ENCODE measurements around the gene TOP1. TPM values are rescaled to one million over a fixed set of nuclear protein-coding genes. Genes with fewer than 3 reads are reported as not detected.
A peak's percentile ranks its signal among the peaks of the same experiment; 100 is the strongest.

Gene TOP1
- total RNA-seq, 1 experiment from 2014 or later: 81.8 TPM

DNA sequence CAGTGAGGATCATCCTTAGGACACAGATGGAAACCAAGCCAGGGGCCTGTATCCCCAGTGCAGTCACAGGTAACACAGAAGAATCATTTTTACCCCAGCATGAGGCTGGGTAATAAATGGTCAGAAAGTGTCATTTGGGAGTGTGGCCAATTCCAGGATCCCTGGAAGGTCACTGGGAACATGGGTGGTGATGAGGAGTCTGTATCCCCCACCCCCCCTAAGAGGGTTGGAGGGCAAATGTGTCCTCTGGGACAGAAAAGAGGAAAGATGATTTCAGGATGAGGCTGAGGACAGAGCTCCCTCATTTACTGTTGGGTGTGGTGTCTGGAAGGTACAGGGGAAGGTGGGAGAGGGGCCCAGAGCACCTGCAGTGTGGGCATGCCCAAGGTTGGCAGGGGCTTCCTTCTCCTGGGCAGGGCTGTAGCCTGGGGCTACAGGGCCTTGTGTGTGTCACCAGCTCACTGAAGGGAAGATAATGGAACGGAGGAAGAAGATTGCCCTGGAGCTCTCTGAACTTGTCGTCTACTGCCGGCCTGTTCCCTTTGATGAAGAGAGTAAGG is 143.2 kb downstream of the TOP1 start (continued):
- TF ChIP-seq, protein P1, sequence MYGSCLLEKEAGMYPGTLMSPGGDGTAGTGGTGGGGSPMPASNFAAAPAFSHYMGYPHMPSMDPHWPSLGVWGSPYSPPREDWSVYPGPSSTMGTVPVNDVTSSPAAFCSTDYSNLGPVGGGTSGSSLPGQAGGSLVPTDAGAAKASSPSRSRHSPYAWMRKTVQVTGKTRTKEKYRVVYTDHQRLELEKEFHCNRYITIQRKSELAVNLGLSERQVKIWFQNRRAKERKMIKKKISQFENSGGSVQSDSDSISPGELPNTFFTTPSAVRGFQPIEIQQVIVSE (CRISPR knock-in tag; IDR thresholded peaks at IDR 0.05; ENCODE audit: borderline replicate concordance): no peak
- no peak for TF ChIP-seq ZNF671 (CRISPR knock-in tag; IDR thresholded peaks at IDR 0.05)

DNA sequence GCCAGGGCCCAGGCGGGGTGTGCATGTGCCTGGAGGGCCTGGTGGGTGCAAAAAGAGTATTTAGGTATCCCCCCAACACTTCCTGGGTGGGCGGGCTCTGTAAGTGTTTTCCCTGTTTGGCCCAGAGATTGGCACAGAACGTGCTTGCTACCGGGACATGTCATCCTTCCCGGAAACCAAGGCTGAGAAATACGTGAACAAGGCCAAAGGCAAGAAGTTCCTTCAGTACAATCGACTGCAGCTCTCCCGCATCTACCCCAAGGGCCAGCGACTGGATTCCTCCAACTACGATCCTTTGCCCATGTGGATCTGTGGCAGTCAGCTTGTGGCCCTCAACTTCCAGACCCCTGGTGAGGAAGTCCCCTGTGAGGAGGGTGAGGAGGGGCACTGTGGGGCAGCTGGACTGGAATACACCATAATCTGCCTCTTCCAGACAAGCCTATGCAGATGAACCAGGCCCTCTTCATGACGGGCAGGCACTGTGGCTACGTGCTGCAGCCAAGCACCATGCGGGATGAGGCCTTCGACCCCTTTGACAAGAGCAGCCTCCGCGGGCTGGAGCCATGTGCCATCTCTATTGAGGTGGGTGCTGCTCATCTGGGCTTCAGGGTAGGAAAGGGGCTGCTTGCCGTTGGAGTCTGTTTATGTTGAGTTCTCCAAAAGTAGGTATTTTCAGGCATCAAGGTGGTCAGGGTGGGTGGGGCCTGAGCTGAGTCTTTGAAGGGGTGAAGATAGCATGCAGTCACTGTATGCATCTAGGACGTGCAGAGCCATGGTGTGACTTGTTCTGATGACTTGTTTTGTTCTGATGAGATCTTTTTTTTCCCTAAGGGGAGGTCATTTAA is 143.9 kb downstream of the TOP1 start:
- ChIA-PET POLR2A (interaction anchor here (0.5 to 0.6 kb wide), 2 partner anchors 37 to 153 kb away, joined by 3 to 4 read pairs; no protein-coding TSS in a partner anchor), CTCF (interaction anchor here (0.5 to 4.3 kb wide), 71 partner anchors 8 to 282 kb away, joined by 3 to 126 read pairs (median 5); partner anchors contain the start of genes EMILIN3, LPIN3 and PLCG1)
- no peaks in the 10 kb centered on the region for H3K27me3 Mint-ChIP-seq (ENCODE audit: low read depth)
- ATAC-seq (peak; percentile 49), DNase-seq (ENCODE audit: low spot score) (peak; percentile 12)
- H3K9me3 Mint-ChIP-seq: no peaks in the 10 kb centered on the region
- peaks cover 71% of the 10 kb centered on the region for H3K36me3 Mint-ChIP-seq
- no peaks in the 10 kb centered on the region for H3K4me1 Mint-ChIP-seq
- TF ChIP-seq, protein P2, sequence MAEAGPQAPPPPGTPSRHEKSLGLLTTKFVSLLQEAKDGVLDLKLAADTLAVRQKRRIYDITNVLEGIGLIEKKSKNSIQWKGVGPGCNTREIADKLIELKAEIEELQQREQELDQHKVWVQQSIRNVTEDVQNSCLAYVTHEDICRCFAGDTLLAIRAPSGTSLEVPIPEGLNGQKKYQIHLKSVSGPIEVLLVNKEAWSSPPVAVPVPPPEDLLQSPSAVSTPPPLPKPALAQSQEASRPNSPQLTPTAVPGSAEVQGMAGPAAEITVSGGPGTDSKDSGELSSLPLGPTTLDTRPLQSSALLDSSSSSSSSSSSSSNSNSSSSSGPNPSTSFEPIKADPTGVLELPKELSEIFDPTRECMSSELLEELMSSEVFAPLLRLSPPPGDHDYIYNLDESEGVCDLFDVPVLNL (CRISPR knock-in tag; IDR thresholded peaks at IDR 0.05; ENCODE audit: borderline replicate concordance, low read depth): no peak
- TF ChIP-seq, protein P3, sequence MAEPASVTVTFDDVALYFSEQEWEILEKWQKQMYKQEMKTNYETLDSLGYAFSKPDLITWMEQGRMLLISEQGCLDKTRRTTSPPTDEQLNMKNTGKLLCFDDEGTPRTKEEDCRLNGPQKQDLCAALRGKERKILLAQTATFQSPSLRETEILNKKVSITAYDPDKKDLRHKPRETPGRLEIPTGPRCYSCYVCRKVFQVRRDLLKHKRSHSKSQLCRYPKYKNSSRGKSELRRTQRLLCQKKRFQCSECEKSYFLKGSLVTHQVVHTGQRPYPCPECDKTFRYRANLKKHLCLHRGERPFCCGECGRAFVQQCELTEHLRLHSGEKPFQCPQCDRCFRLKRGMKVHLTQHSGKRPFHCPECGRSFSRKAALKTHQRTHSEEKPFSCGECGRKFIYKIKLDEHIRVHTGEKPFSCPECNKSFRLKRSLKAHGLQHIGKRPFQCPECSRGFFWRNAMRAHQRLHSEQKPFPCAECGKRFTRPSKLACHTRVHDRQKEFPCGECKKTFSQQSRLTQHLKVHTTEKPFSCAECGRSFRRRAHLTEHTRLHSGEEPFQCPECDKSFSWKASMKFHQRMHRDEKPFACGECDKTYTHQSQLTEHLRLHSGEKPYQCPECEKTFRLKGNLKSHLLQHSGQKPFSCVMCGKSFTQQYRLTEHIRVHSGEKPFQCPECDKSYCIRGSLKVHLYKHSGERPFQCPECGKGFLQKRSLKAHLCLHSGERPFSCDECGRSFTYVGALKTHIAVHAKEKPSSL (CRISPR knock-in tag; conservative IDR thresholded peaks at IDR 0.05): no peak
- no peak for TF ChIP-seq OVOL2 (CRISPR knock-in tag; IDR thresholded peaks at IDR 0.05; ENCODE audit: borderline replicate concordance)
- TF ChIP-seq, protein P4, sequence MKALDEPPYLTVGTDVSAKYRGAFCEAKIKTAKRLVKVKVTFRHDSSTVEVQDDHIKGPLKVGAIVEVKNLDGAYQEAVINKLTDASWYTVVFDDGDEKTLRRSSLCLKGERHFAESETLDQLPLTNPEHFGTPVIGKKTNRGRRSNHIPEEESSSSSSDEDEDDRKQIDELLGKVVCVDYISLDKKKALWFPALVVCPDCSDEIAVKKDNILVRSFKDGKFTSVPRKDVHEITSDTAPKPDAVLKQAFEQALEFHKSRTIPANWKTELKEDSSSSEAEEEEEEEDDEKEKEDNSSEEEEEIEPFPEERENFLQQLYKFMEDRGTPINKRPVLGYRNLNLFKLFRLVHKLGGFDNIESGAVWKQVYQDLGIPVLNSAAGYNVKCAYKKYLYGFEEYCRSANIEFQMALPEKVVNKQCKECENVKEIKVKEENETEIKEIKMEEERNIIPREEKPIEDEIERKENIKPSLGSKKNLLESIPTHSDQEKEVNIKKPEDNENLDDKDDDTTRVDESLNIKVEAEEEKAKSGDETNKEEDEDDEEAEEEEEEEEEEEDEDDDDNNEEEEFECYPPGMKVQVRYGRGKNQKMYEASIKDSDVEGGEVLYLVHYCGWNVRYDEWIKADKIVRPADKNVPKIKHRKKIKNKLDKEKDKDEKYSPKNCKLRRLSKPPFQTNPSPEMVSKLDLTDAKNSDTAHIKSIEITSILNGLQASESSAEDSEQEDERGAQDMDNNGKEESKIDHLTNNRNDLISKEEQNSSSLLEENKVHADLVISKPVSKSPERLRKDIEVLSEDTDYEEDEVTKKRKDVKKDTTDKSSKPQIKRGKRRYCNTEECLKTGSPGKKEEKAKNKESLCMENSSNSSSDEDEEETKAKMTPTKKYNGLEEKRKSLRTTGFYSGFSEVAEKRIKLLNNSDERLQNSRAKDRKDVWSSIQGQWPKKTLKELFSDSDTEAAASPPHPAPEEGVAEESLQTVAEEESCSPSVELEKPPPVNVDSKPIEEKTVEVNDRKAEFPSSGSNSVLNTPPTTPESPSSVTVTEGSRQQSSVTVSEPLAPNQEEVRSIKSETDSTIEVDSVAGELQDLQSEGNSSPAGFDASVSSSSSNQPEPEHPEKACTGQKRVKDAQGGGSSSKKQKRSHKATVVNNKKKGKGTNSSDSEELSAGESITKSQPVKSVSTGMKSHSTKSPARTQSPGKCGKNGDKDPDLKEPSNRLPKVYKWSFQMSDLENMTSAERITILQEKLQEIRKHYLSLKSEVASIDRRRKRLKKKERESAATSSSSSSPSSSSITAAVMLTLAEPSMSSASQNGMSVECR (CRISPR knock-in tag; IDR thresholded peaks at IDR 0.05; ENCODE audit: borderline replicate concordance): no peak
- TF ChIP-seq, protein P1 (CRISPR knock-in tag; IDR thresholded peaks at IDR 0.05; ENCODE audit: borderline replicate concordance): no peak
- TF ChIP-seq, protein P5, sequence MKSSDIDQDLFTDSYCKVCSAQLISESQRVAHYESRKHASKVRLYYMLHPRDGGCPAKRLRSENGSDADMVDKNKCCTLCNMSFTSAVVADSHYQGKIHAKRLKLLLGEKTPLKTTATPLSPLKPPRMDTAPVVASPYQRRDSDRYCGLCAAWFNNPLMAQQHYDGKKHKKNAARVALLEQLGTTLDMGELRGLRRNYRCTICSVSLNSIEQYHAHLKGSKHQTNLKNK (CRISPR knock-in tag; IDR thresholded peaks at IDR 0.05): no peak
- TF ChIP-seq NR3C1 (CRISPR knock-in tag; conservative IDR thresholded peaks at IDR 0.05; ENCODE audit: low read depth): no peak
- TF ChIP-seq, protein P6, sequence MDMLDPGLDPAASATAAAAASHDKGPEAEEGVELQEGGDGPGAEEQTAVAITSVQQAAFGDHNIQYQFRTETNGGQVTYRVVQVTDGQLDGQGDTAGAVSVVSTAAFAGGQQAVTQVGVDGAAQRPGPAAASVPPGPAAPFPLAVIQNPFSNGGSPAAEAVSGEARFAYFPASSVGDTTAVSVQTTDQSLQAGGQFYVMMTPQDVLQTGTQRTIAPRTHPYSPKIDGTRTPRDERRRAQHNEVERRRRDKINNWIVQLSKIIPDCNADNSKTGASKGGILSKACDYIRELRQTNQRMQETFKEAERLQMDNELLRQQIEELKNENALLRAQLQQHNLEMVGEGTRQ (CRISPR knock-in tag; IDR thresholded peaks at IDR 0.05): no peak
- no peak for TF ChIP-seq SMAD3 (CRISPR knock-in tag; IDR thresholded peaks at IDR 0.05; ENCODE audit: borderline replicate concordance)
- TF ChIP-seq NFYB (CRISPR knock-in tag; conservative IDR thresholded peaks at IDR 0.05; ENCODE audit: low read depth): no peak
- TF ChIP-seq, protein P7, sequence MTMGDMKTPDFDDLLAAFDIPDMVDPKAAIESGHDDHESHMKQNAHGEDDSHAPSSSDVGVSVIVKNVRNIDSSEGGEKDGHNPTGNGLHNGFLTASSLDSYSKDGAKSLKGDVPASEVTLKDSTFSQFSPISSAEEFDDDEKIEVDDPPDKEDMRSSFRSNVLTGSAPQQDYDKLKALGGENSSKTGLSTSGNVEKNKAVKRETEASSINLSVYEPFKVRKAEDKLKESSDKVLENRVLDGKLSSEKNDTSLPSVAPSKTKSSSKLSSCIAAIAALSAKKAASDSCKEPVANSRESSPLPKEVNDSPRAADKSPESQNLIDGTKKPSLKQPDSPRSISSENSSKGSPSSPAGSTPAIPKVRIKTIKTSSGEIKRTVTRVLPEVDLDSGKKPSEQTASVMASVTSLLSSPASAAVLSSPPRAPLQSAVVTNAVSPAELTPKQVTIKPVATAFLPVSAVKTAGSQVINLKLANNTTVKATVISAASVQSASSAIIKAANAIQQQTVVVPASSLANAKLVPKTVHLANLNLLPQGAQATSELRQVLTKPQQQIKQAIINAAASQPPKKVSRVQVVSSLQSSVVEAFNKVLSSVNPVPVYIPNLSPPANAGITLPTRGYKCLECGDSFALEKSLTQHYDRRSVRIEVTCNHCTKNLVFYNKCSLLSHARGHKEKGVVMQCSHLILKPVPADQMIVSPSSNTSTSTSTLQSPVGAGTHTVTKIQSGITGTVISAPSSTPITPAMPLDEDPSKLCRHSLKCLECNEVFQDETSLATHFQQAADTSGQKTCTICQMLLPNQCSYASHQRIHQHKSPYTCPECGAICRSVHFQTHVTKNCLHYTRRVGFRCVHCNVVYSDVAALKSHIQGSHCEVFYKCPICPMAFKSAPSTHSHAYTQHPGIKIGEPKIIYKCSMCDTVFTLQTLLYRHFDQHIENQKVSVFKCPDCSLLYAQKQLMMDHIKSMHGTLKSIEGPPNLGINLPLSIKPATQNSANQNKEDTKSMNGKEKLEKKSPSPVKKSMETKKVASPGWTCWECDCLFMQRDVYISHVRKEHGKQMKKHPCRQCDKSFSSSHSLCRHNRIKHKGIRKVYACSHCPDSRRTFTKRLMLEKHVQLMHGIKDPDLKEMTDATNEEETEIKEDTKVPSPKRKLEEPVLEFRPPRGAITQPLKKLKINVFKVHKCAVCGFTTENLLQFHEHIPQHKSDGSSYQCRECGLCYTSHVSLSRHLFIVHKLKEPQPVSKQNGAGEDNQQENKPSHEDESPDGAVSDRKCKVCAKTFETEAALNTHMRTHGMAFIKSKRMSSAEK (CRISPR knock-in tag; IDR thresholded peaks at IDR 0.05; ENCODE audit: borderline replicate concordance): no peak
- no peak for TF ChIP-seq CREM (CRISPR knock-in tag; IDR thresholded peaks at IDR 0.05)
- TF ChIP-seq, protein P8, sequence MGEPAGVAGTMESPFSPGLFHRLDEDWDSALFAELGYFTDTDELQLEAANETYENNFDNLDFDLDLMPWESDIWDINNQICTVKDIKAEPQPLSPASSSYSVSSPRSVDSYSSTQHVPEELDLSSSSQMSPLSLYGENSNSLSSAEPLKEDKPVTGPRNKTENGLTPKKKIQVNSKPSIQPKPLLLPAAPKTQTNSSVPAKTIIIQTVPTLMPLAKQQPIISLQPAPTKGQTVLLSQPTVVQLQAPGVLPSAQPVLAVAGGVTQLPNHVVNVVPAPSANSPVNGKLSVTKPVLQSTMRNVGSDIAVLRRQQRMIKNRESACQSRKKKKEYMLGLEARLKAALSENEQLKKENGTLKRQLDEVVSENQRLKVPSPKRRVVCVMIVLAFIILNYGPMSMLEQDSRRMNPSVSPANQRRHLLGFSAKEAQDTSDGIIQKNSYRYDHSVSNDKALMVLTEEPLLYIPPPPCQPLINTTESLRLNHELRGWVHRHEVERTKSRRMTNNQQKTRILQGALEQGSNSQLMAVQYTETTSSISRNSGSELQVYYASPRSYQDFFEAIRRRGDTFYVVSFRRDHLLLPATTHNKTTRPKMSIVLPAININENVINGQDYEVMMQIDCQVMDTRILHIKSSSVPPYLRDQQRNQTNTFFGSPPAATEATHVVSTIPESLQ (CRISPR knock-in tag; IDR thresholded peaks at IDR 0.05): no peak
- H3K4me3 Mint-ChIP-seq: no peak overlapping the region
- no peak overlapping the region for H3K27ac Mint-ChIP-seq

Measured in WTC11 (cell line).